HepG2 (cell line): ENCODE measurements around the gene TNFSF13. TPM values are rescaled to one million over a fixed set of nuclear protein-coding genes. Genes with fewer than 3 reads are reported as not detected.
A peak's percentile ranks its signal among the peaks of the same experiment; 100 is the strongest.

Source experiments
- FOXP4 ChIP-seq: sonication (generic); formaldehyde crosslinking; IDR thresholded peaks from 2 replicates; pipeline ENCODE4 v1.4.0; 2020; ENCODE audit warnings: missing genetic modification reagents
- KDM2A ChIP-seq: sonication (generic); formaldehyde crosslinking; IDR thresholded peaks from 2 replicates; pipeline ENCODE4 v1.4.0; 2020; ENCODE audit warnings: low read depth, missing genetic modification reagents, borderline replicate concordance
- NFRKB ChIP-seq: fragments of 450-650 bp; IDR thresholded peaks from 2 replicates; pipeline ENCODE4 v1.6.1; 2017
- NRL ChIP-seq: sonication (generic); formaldehyde crosslinking; IDR thresholded peaks from 2 replicates; pipeline ENCODE4 v1.5.0; 2020; ENCODE audit warnings: missing genetic modification reagents, mild to moderate bottlenecking, moderate library complexity, borderline replicate concordance
- PAWR ChIP-seq: sonication (generic); formaldehyde crosslinking; IDR thresholded peaks from 2 replicates; pipeline ENCODE4 v1.4.0; 2020; ENCODE audit warnings: missing genetic modification reagents, mild to moderate bottlenecking, borderline replicate concordance
- PRDM4 ChIP-seq: sonication (generic); formaldehyde crosslinking; IDR thresholded peaks from 2 replicates; pipeline ENCODE4 v1.9.0; 2021; ENCODE audit warnings: missing genetic modification reagents, borderline replicate concordance
- PRMT3 ChIP-seq: sonication (generic); formaldehyde crosslinking; IDR thresholded peaks from 2 replicates; pipeline ENCODE4 v1.8.1; 2022; ENCODE audit warnings: low read depth, mild to moderate bottlenecking, moderate library complexity, missing genetic modification reagents, borderline replicate concordance
- PTBP1 ChIP-seq: fragments of 200-400 bp; formaldehyde crosslinking; IDR thresholded peaks from 2 replicates; pipeline ENCODE4 v1.6.1; 2018; ENCODE audit warnings: low read length, low read depth; ENCODE audit not compliant: poor library complexity, severe bottlenecking
- SETDB1 ChIP-seq: sonication (generic); formaldehyde crosslinking; IDR thresholded peaks from 2 replicates; pipeline ENCODE4 v1.5.1; 2020; ENCODE audit warnings: missing genetic modification reagents, mild to moderate bottlenecking, borderline replicate concordance
- SUZ12 ChIP-seq: fragments of 150-350 bp; IDR thresholded peaks from 2 replicates; pipeline ENCODE4 v1.6.1; 2014; ENCODE audit warnings: low read depth, low read length
- TIGD3 ChIP-seq: sonication (generic); formaldehyde crosslinking; IDR thresholded peaks from 2 replicates; pipeline ENCODE4 v1.5.1; 2020; ENCODE audit warnings: mild to moderate bottlenecking, missing genetic modification reagents, borderline replicate concordance
- ZNF234 ChIP-seq: sonication (generic); formaldehyde crosslinking; conservative IDR thresholded peaks from 2 replicates; pipeline ENCODE4 v1.5.1; 2020; ENCODE audit warnings: mild to moderate bottlenecking, missing genetic modification reagents
- ZNF282 ChIP-seq: fragments of 450-650 bp; IDR thresholded peaks from 2 replicates; pipeline ENCODE4 v1.6.1; 2018; ENCODE audit not compliant: partially characterized antibody
- ZNF292 ChIP-seq: sonication (generic); formaldehyde crosslinking; IDR thresholded peaks from 2 replicates; pipeline ENCODE4 v1.8.1; 2022; ENCODE audit warnings: mild to moderate bottlenecking, low read depth, missing genetic modification reagents, borderline replicate concordance
- ZNF3 ChIP-seq: IDR thresholded peaks from 2 replicates; pipeline ENCODE4 v1.7.0; 2017; ENCODE audit warnings: inconsistent platforms
- ZNF33B ChIP-seq: sonication (generic); formaldehyde crosslinking; IDR thresholded peaks from 2 replicates; pipeline ENCODE4 v1.5.1; 2020; ENCODE audit warnings: mild to moderate bottlenecking, missing genetic modification reagents
- ZNF460 ChIP-seq: sonication (generic); formaldehyde crosslinking; IDR thresholded peaks from 2 replicates; pipeline ENCODE4 v1.5.1; 2020; ENCODE audit warnings: missing genetic modification reagents, mild to moderate bottlenecking, borderline replicate concordance
- ZNF513 ChIP-seq: sonication (generic); formaldehyde crosslinking; conservative IDR thresholded peaks from 2 replicates; pipeline ENCODE4 v1.5.0; 2020; ENCODE audit warnings: missing genetic modification reagents
- ZNF530 ChIP-seq: sonication (generic); formaldehyde crosslinking; IDR thresholded peaks from 2 replicates; pipeline ENCODE4 v1.5.0; 2020; ENCODE audit warnings: low read depth, mild to moderate bottlenecking, missing genetic modification reagents
- ZNF740 ChIP-seq: sonication (generic); formaldehyde crosslinking; IDR thresholded peaks from 2 replicates; pipeline ENCODE4 v1.4.0; 2020; ENCODE audit warnings: missing genetic modification reagents
- ZNF772 ChIP-seq: sonication (generic); formaldehyde crosslinking; IDR thresholded peaks from 2 replicates; pipeline ENCODE4 v1.5.0; 2020; ENCODE audit warnings: mild to moderate bottlenecking, missing genetic modification reagents
- polyA plus RNA-seq, 8 experiments: library from polyadenylated mRNA; depleted of rRNA in 3 of 8; stranded (reverse) in 7 of 8; unstranded in 1 of 8; fragments of >200 nt; fragmentation: Illumina TruSeq in 4 of 8; extraction: Trizol in 4 of 8; gene quantifications; 2 replicates each; pipeline versions ENCODE4 v1.2.1 to v1.2.3, GENCODE V29; 2011 to 2016; ENCODE audit warnings: low read depth in 4 of 8, missing spikeins in 1 of 8, mixed read lengths in 1 of 8; ENCODE audit not compliant: insufficient read depth in 1 of 8
- total RNA-seq, 5 experiments: library from RNA; depleted of rRNA; stranded (reverse); fragments of >200 nt; fragmentation: Illumina TruSeq; extraction: Trizol; gene quantifications; 2 replicates each; pipeline ENCODE4 v1.2.3, GENCODE V29; 2016; ENCODE audit warnings: low read depth in 1 of 5

TNFSF13 gene
- total and polyA plus RNA-seq, 2 of the 13 experiments (the other 11 are each of a cell fraction or from before 2014, with no cell fraction given) = 2.5 to 3.3 TPM

GRCh38 chr17:7572588-7573323, 14.2 kb downstream of the TNFSF13 start (continued):
- TF ChIP-seq FOXP4 (CRISPR knock-in tag) (no peak; the same call in 1 of the 2 replicates), NRL (CRISPR knock-in tag) (peak; percentile 48; the same call in 1 of the 2 replicates), ZNF292 (CRISPR knock-in tag) (no peak), NFRKB (no peak), ZNF460 (CRISPR knock-in tag) (no peak), SETDB1 (CRISPR knock-in tag) (no peak), PRMT3 (CRISPR knock-in tag) (no peak), PTBP1 (no peak), PRDM4 (no peak), ZNF3 (no peak), ZNF530 (CRISPR knock-in tag) (no peak), ZNF33B (CRISPR knock-in tag) (no peak), ZNF234 (CRISPR knock-in tag) (no peak), ZNF772 (CRISPR knock-in tag) (peak; percentile 81), ZNF740 (0 out of 2 replicates have a peak, but pooled peaks have one; percentile 42), ZNF282 (no peak), PAWR (CRISPR knock-in tag) (no peak), KDM2A (peak; percentile 95), SUZ12 (no peak), TIGD3 (CRISPR knock-in tag) (no peak), ZNF513 (no peak)
